Right cardiac atrium (tissue), 5 donors: ENCODE measurements around the gene ANKFY1. TPM values are rescaled to one million over a fixed set of nuclear protein-coding genes. Genes with fewer than 3 reads are reported as not detected.

Source experiments
- ATAC-seq, 2 donors: fragments of 200-7000 bp; cut with Tn5 transposase; one replicate each; pipeline versions ENCODE4 v1.8.0 to v1.9.1; 2020; ENCODE audit warnings: moderate library complexity in 2 of 2, mild to moderate bottlenecking in 1 of 2
- DNase-seq, 3 donors: peaks; one replicate each; pipeline ENCODE4 v3.0.0-alpha.2; 2020
- H3K27ac ChIP-seq: one replicate; pipeline ENCODE4 v1.5.1; 2013; ENCODE audit warnings: mild to moderate bottlenecking, low read length, control low read depth, moderate library complexity
- H3K27me3 ChIP-seq: one replicate; pipeline ENCODE4 v1.6.1; 2013; ENCODE audit not compliant: control insufficient read depth, insufficient read depth
- H3K4me1 ChIP-seq: one replicate; pipeline ENCODE4 v1.6.1; 2013; ENCODE audit warnings: low read length; ENCODE audit not compliant: control insufficient read depth, insufficient read depth
- H3K4me3 ChIP-seq: one replicate; pipeline ENCODE4 v1.5.1; 2013; ENCODE audit warnings: low read length, control low read depth
- H3K9me3 ChIP-seq: one replicate; pipeline ENCODE4 v1.6.1; 2013; ENCODE audit warnings: low read length; ENCODE audit not compliant: control insufficient read depth
- WGBS: extraction: QIAGEN DNeasy Blood & Tissue Kit; methylation state at CpG from one replicate; pipeline ENCODE4 v1.1.7; 2013; 5-methylcytosine and 5-hydroxymethylcytosine counted together
- intact Hi-C, 4 donors: fragments of 100-400 bp; cut with DNase I; formaldehyde crosslinking; loops; one replicate each; pipeline versions ENCODE4 v1.11.0 to v1.14.0; 2022 to 2023
- polyA plus RNA-seq: library from polyadenylated mRNA; stranded (reverse); fragments of 200-250 nt; gene quantifications from one replicate; pipeline ENCODE4 v1.2.3, GENCODE V29; 2013
- total RNA-seq, 4 donors: library from RNA; stranded (reverse); fragmentation: NEBNext Ultra II Directional; extraction: Animal tissue kit (Norgen Biotek cat#: 25700); gene quantifications; one replicate each; pipeline ENCODE4 v1.2.1, GENCODE V29; 2021
- donor health status: healthy with polysubstance abuse.
- donor health status: DM: no; HTN: yes; CAD: no.
- donor health status: DM: no; HTN: no; CAD: no.
- donor health status: DM: no; HTN: yes; CAD: no; lungs with severe emphysema.
- donor health status: DM: yes; HTN: yes; CAD: no.

The ANKFY1 gene
- total and polyA plus RNA-seq, 5 donors: 8.6 to 27.1 (median 24.5) TPM

DNA sequence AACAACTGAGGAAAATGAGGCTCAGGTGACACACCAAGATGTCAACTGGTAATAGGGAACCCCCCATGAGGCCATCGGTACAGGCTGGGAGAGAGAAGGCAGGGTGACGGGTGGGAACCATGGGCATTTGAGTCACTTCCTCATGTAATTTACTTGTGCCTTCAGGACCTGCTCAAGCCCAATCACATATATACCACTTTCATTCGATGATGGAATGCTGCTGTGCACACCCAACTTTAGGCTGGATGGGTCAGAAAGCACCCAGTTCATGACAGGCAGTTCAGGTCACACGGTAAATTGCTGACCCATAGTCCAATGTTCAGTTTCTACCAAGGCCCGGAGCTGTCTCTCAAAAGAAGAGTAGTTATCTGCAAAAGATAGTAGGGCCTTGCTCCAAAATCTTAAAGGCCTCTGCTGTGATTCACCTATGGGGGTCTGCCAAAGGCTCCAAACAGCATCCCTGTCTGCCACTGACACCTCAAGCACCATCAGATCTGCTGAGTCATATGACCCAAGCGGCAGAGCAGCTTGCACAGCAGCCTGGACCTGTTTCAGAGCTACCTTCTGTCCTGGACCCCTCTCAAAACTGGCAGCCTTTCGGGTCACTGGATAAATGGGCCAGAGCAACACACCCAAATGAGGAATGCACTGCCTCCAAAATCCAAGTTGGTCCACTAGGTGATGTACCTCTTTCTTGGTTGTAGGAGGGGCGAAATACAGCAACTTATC, 145.6 kb downstream of the ANKFY1 start:
- H3K4me1 ChIP-seq: no peaks in the 10 kb centered on the region
- 88% methylated on average over 8 of the region's 8 CpGs for WGBS
- DNase-seq (no peak), ATAC-seq (no peak)
- intact Hi-C loops: no loop called here
- no peaks in the 10 kb centered on the region for H3K9me3 ChIP-seq
- H3K27ac ChIP-seq: no peak overlapping the region
- H3K4me3 ChIP-seq: no peak overlapping the region
- no peaks in the 10 kb centered on the region for H3K27me3 ChIP-seq

GRCh38 chr17:4116516-4116915, 147.3 kb downstream of the ANKFY1 start:
- H3K27ac ChIP-seq: no peak overlapping the region
- H3K27me3 ChIP-seq: no peaks in the 10 kb centered on the region
- intact Hi-C loops: no loop called here
- no peak overlapping the region for H3K4me3 ChIP-seq
- DNase-seq: no peak
- no peak for ATAC-seq
- 68% methylated on average over 4 of the region's 4 CpGs for WGBS
- no peaks in the 10 kb centered on the region for H3K9me3 ChIP-seq
- no peaks in the 10 kb centered on the region for H3K4me1 ChIP-seq

Other genes starting within 250 kb of the ANKFY1 start
- 10 to 100 TPM; 29.1 to 37.5 (median 32.7) TPM for gene ZZEF1, start 120.9 kb downstream of the ANKFY1 start, total RNA-seq
- 15.2 TPM for gene ZZEF1, start 120.9 kb downstream of the ANKFY1 start, polyA plus RNA-seq
- 10 to 100 TPM; 11.2 to 17.0 (median 12.8) TPM for gene CYB5D2, start 120.8 kb downstream of the ANKFY1 start, total RNA-seq
- 22.3 TPM for gene CYB5D2, start 120.8 kb downstream of the ANKFY1 start, polyA plus RNA-seq
- gene UBE2G1, start 102.7 kb upstream of the ANKFY1 start, total RNA-seq: 10 to 100 TPM; 50.0 to 55.1 (median 52.3) TPM
- 24.0 TPM for gene UBE2G1, start 102.7 kb upstream of the ANKFY1 start, polyA plus RNA-seq
- under 1 TPM in 2 of 4 donors, not detected in 2; 0.29 to 0.45 TPM for gene SPNS3, start 170.0 kb upstream of the ANKFY1 start, total RNA-seq
- gene SPNS3, start 170.0 kb upstream of the ANKFY1 start, polyA plus RNA-seq: 0.23 TPM
- gene SPNS2, start 234.9 kb upstream of the ANKFY1 start, total RNA-seq: 10 to 100 TPM in 2 of 4 donors, 1 to 10 TPM in 2; 9.6 to 12.7 (median 10.3) TPM
- 16.2 TPM for gene SPNS2, start 234.9 kb upstream of the ANKFY1 start, polyA plus RNA-seq